K562 (cell line): ENCODE measurements around the gene CALY. TPM values are rescaled to one million over a fixed set of nuclear protein-coding genes. Genes with fewer than 3 reads are reported as not detected.
"Not testable (repeated sequence)": the region's sequence is repeated elsewhere in the genome, so short reads cannot be mapped to it uniquely, and the experiment has no call there.

Source experiments
- ATAC-seq: fragments of 200-7000 bp; cut with Tn5 transposase; 3 replicates; pipeline ENCODE4 v1.9.1; 2020; ENCODE audit warnings: moderate library complexity
- BruUV-seq: library from RNA; stranded (reverse); fragments of 400-500 nt; replicated peaks from 2 replicates; lab custom pipeline; 2021; lab: Mats Ljungman, UMichigan
- CTCF ChIA-PET: fragments of 300-600 bp; formaldehyde crosslinking; extraction: SDS; loops from one replicate; lab custom pipeline; 2021; ENCODE audit warnings: low intra/inter-chr PET ratio; lab: Yijun Ruan, JAX
- POLR2A ChIA-PET: fragments of 300-600, 350-650 bp; sonication (Branson Sonifier 250); formaldehyde crosslinking; extraction: SDS; loops from one replicate; lab custom pipeline; 2021; ENCODE audit warnings: antibody characterized with exemption, inconsistent platforms; lab: Yijun Ruan, JAX
- DNase-seq, 4 experiments: peaks; one replicate each; pipeline versions ENCODE4 v3.0.0 to v3.0.0-alpha.2; 2011 to 2018; ENCODE audit warnings: low spot score in 3 of 4, mixed read lengths in 3 of 4; ENCODE audit errors: extremely low read depth in 1 of 4
- FAIRE-seq: peaks from 2 replicates; lab custom pipeline; 2011; peaks lifted over from hg19 to GRCh38; lab: Jason Lieb, UNC
- H2AFZ ChIP-seq: 2 replicates; pipeline ENCODE4 v1.6.0; 2011; ENCODE audit warnings: low read depth, low read length, control low read depth, inconsistent platforms
- H3K27ac ChIP-seq: fragments of 200-600 bp; 3 replicates; pipeline ENCODE4 v1.8.0; 2011; ENCODE audit warnings: low read depth, mild to moderate bottlenecking, control low read depth, inconsistent platforms, low read length, moderate library complexity, mixed read lengths; ENCODE audit errors: extremely low read depth
- H3K27me3 ChIP-seq, 2 experiments: fragments of 300-600 bp in 1 of 2; 2 replicates in 1 of 2; 3 replicates in 1 of 2; pipeline versions ENCODE4 v1.6.0 to v1.8.0; 2011; ENCODE audit warnings: inconsistent platforms in 2 of 2, low read length in 2 of 2, mild to moderate bottlenecking in 1 of 2, mixed read lengths in 1 of 2, moderate library complexity in 1 of 2; ENCODE audit not compliant: control insufficient read depth in 2 of 2, insufficient read depth in 2 of 2
- H3K36me3 ChIP-seq: fragments of 300-600 bp; 3 replicates; pipeline ENCODE4 v1.8.0; 2011; ENCODE audit warnings: mild to moderate bottlenecking, low read length, inconsistent platforms; ENCODE audit not compliant: control insufficient read depth, insufficient read depth
- H3K4me1 ChIP-seq, 2 experiments: fragments of 200-600 bp in 1 of 2; replicated peaks in 1 of 2; 2 replicates in 1 of 2; 3 replicates in 1 of 2; pipeline versions ENCODE4 v1.5.1 to v1.8.0; 2011; ENCODE audit warnings: inconsistent platforms in 2 of 2, low read length in 2 of 2, mild to moderate bottlenecking in 1 of 2, mixed read lengths in 1 of 2, moderate library complexity in 1 of 2; ENCODE audit not compliant: control insufficient read depth in 2 of 2, insufficient read depth in 2 of 2
- H3K4me2 ChIP-seq: 2 replicates; pipeline ENCODE4 v1.6.1; 2011; ENCODE audit warnings: low read length, control low read depth, inconsistent platforms, mixed read lengths; ENCODE audit not compliant: insufficient read depth
- H3K4me3 ChIP-seq: fragments of 200-600 bp; sonication (generic), shearing (Covaris generic); 2 replicates; pipeline ENCODE4 v1.5.1; 2016; ENCODE audit warnings: control low read depth, inconsistent platforms
- H3K79me2 ChIP-seq: fragments of 200-600 bp; 3 replicates; pipeline ENCODE4 v1.8.0; 2011; ENCODE audit warnings: low read length, inconsistent platforms; ENCODE audit not compliant: control insufficient read depth, insufficient read depth
- H3K9ac ChIP-seq, 2 experiments: 2 replicates each; pipeline versions ENCODE4 v1.6.0 to v1.6.1; 2011; ENCODE audit warnings: low read depth in 2 of 2, low read length in 2 of 2, control low read depth in 1 of 2, inconsistent platforms in 1 of 2, mild to moderate bottlenecking in 1 of 2, mixed read lengths in 1 of 2; ENCODE audit not compliant: insufficient read depth in 1 of 2
- H3K9me1 ChIP-seq: one replicate; pipeline ENCODE4 v1.6.0; 2011; ENCODE audit warnings: inconsistent platforms, mild to moderate bottlenecking, low read length, moderate library complexity; ENCODE audit not compliant: control insufficient read depth, insufficient read depth
- H3K9me3 ChIP-seq: replicated peaks from 2 replicates; pipeline ENCODE4 v1.5.1; 2011; ENCODE audit warnings: low read depth, low read length, inconsistent platforms; ENCODE audit not compliant: control insufficient read depth, insufficient read depth
- H4K20me1 ChIP-seq: replicated peaks from 2 replicates; pipeline ENCODE4 v1.6.1; 2011; ENCODE audit warnings: low read length, inconsistent platforms, mixed read lengths; ENCODE audit not compliant: control insufficient read depth, insufficient read depth
- PKNOX1 ChIP-seq: fragments of 450-650 bp; IDR thresholded peaks from 2 replicates; pipeline ENCODE4 v1.6.1; 2016
- RAD51 ChIP-seq: fragments of 450-650 bp; IDR thresholded peaks from 2 replicates; pipeline ENCODE4 v1.7.1; 2016; ENCODE audit warnings: low read depth, mild to moderate bottlenecking, borderline replicate concordance
- TFE3 ChIP-seq: fragments of 450-650 bp; formaldehyde crosslinking; IDR thresholded peaks from 2 replicates; pipeline ENCODE4 v1.4.0; 2020; ENCODE audit warnings: mild to moderate bottlenecking, mixed read lengths
- TOE1 ChIP-seq, 2 experiments: fragments of 450-650 bp in 1 of 2; sonication (generic) in 1 of 2; formaldehyde crosslinking in 1 of 2; IDR thresholded peaks; 2 replicates each; pipeline versions ENCODE4 v1.7.1 to v1.8.0; 2016 to 2022; ENCODE audit warnings: borderline replicate concordance in 2 of 2, mild to moderate bottlenecking in 2 of 2, antibody characterized with exemption in 1 of 2, inconsistent platforms in 1 of 2, low read depth in 1 of 2, missing genetic modification reagents in 1 of 2, moderate library complexity in 1 of 2
- WGBS: fragments of 100-300 bp; shearing (Covaris generic); methylation state at CpG from one replicate; pipeline ENCODE4 v1.1.6; 2016; ENCODE audit warnings: low coverage, mixed read lengths; ENCODE audit not compliant: insufficient coverage; ENCODE audit errors: missing lambda C conversion rate; 5-methylcytosine and 5-hydroxymethylcytosine counted together
- in situ Hi-C: fragments of 300-500 bp; cut with MboI; formaldehyde crosslinking; loops from 4 replicates; pipeline ENCODE4 v1.15.0; 2018; ENCODE audit warnings: inconsistent platforms, mixed read lengths
- intact Hi-C: fragments of 100-400 bp; cut with micrococcal nuclease; formaldehyde crosslinking; loops from 2 replicates; pipeline ENCODE4 v1.14.2; 2022
- polyA plus RNA-seq, 8 experiments: library from polyadenylated mRNA; depleted of rRNA in 4 of 8; stranded (reverse) in 5 of 8; unstranded in 3 of 8; fragments of >200 nt; fragmentation: Nextera tagmentation in 2 of 8; fragmentation: Illumina TruSeq in 1 of 8; extraction: Ambion mirVana in 2 of 8; extraction: Trizol in 1 of 8; gene quantifications; 2 replicates each; pipeline versions ENCODE4 v1.2.1 to v1.2.3, GENCODE V29; 2011 to 2014; ENCODE audit warnings: inconsistent platforms in 1 of 8, missing spikeins in 1 of 8
- total RNA-seq, 7 experiments: library from RNA; depleted of rRNA in 6 of 7; stranded (reverse); fragments of >200 nt in 6 of 7; fragmentation: Illumina TruSeq in 2 of 7; extraction: Trizol in 2 of 7; gene quantifications; 2 replicates each; pipeline versions ENCODE4 v1.2.1 to v1.2.3, GENCODE V29; 2011 to 2021; ENCODE audit warnings: low replicate concordance in 1 of 7

CALY gene
- total and polyA plus RNA-seq, 9 of the 15 experiments (the other 6 are each of a cell fraction or from before 2014, with no cell fraction given): not detected

GRCh38 chr10:133322064-133322709 is 14.5 kb downstream of the CALY start:
- H2AFZ ChIP-seq; in situ Hi-C loops; H3K9me3 ChIP-seq; H3K27me3 ChIP-seq; H3K36me3 ChIP-seq; H3K27ac ChIP-seq; H3K4me2 ChIP-seq; H4K20me1 ChIP-seq; POLR2A ChIA-PET; H3K79me2 ChIP-seq; DNase-seq; H3K9ac ChIP-seq; FAIRE-seq; BruUV-seq; H3K4me3 ChIP-seq; CTCF ChIA-PET; H3K9me1 ChIP-seq; ATAC-seq; TF ChIP-seq TOE1 (CRISPR knock-in tag; IDR thresholded peaks at IDR 0.05; ENCODE audit: borderline replicate concordance, low read depth): not testable (repeated sequence)
- intact Hi-C loops: loop anchor here (10.0 kb wide), 2 partner anchors 73 to 163 kb away; partner anchors contain the start of gene MTG1
- H3K4me1 ChIP-seq: peaks cover 0 to 45% of the 10 kb centered on the region in 2 experiments; a peak in 3 of 5 replicates
- WGBS: 21% methylated on average over 6 of the region's 14 CpGs
- TF ChIP-seq TOE1 (IDR thresholded peaks at IDR 0.05; ENCODE audit: borderline replicate concordance): peak; percentile 67; the same call in 1 of the 2 replicates
- peak; percentile 80 for TF ChIP-seq TFE3 (CRISPR knock-in tag)
- TF ChIP-seq RAD51: peak; percentile 76
- peak; percentile 40 for TF ChIP-seq PKNOX1
